ENCODE results near the gene EXOG. TPM values are rescaled to one million over a fixed set of nuclear protein-coding genes. Genes with fewer than 3 reads are reported as not detected.

The EXOG gene
- total RNA-seq, 4 donors from 2014 or later: 3.3 to 10.3 (median 5.3) TPM

DNA sequence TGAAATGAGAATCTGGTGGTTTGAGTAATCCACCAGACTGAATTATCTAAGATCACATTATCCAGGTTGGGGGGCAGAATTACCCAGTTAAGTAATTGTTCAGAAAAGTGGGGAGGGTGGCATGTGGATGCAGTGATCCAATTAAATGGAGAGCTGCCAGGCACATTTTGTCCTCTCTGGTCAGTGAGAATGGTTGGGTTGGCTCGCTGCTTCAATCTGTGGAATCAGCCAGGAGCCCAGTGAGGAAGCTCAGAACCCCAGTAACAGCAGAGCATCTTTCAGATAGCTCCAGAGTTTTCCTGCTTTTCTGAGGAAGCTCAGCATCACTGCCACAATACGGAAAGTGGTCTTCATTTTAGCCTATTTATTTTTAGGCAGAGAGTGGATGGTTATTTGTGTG, 6.4 kb upstream of the EXOG start:
- Histone ChIP-seq H3K27me3 (no peaks in the 10 kb centered on the region), H3K4me3 (no peak overlapping the region), H3K36me3 (no peaks in the 10 kb centered on the region), H3K9me3 (no peaks in the 10 kb centered on the region), H3K27ac (no peak overlapping the region), H3K4me1 (no peaks in the 10 kb centered on the region)
- no peak for DNase-seq
- WGBS, 2 donors: 75 to 95% methylated on average over 2 of the region's 2 CpGs
- intact Hi-C loops (cut with DNase I): no loop called here
- TF ChIP-seq, protein P1, sequence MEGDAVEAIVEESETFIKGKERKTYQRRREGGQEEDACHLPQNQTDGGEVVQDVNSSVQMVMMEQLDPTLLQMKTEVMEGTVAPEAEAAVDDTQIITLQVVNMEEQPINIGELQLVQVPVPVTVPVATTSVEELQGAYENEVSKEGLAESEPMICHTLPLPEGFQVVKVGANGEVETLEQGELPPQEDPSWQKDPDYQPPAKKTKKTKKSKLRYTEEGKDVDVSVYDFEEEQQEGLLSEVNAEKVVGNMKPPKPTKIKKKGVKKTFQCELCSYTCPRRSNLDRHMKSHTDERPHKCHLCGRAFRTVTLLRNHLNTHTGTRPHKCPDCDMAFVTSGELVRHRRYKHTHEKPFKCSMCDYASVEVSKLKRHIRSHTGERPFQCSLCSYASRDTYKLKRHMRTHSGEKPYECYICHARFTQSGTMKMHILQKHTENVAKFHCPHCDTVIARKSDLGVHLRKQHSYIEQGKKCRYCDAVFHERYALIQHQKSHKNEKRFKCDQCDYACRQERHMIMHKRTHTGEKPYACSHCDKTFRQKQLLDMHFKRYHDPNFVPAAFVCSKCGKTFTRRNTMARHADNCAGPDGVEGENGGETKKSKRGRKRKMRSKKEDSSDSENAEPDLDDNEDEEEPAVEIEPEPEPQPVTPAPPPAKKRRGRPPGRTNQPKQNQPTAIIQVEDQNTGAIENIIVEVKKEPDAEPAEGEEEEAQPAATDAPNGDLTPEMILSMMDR (IDR thresholded peaks at IDR 0.05): no peak
- no peak for TF ChIP-seq POLR2A (IDR thresholded peaks at IDR 0.05)

GRCh38 chr3:38490281-38491030, 5.7 kb upstream of the EXOG start:
- Histone ChIP-seq H3K4me1 (no peaks in the 10 kb centered on the region), H3K27me3 (no peaks in the 10 kb centered on the region), H3K9me3 (no peaks in the 10 kb centered on the region), H3K4me3 (no peak overlapping the region), H3K27ac (no peak overlapping the region), H3K36me3 (no peaks in the 10 kb centered on the region)
- WGBS, 2 donors: 82 to 86% methylated on average over 11 of the region's 11 CpGs
- intact Hi-C loops (cut with DNase I): no loop called here
- no peak for DNase-seq
- TF ChIP-seq POLR2A (IDR thresholded peaks at IDR 0.05): no peak
- TF ChIP-seq, protein P1 (IDR thresholded peaks at IDR 0.05): no peak

GRCh38 chr3:38491215-38491614, 4.9 kb upstream of the EXOG start:
- DNase-seq: no peak
- 94 to 97% methylated on average over 6 of the region's 6 CpGs for WGBS, 2 donors
- Histone ChIP-seq H3K4me3 (no peak overlapping the region), H3K27ac (no peak overlapping the region), H3K9me3 (no peaks in the 10 kb centered on the region), H3K27me3 (no peaks in the 10 kb centered on the region), H3K36me3 (no peaks in the 10 kb centered on the region), H3K4me1 (peaks cover 0 to 7% (median 0%) of the 10 kb centered on the region in 3 donors)
- no peak for TF ChIP-seq POLR2A (IDR thresholded peaks at IDR 0.05)
- TF ChIP-seq, protein P1 (IDR thresholded peaks at IDR 0.05): no peak
- intact Hi-C loops (cut with DNase I): no loop called here

GRCh38 chr3:38493031-38493430, 3.1 kb upstream of the EXOG start:
- intact Hi-C loops (cut with DNase I): no loop called here
- H3K4me3 ChIP-seq: no peak overlapping the region
- H3K27ac ChIP-seq: no peak overlapping the region
- H3K9me3 ChIP-seq: no peaks in the 10 kb centered on the region
- WGBS, 2 donors: 29 to 39% methylated on average over 4 of the region's 4 CpGs
- no peak for DNase-seq
- no peaks in the 10 kb centered on the region for H3K36me3 ChIP-seq
- H3K27me3 ChIP-seq: no peaks in the 10 kb centered on the region
- peaks cover 0 to 19% (median 0%) of the 10 kb centered on the region in 3 donors for H3K4me1 ChIP-seq
- no peak for TF ChIP-seq POLR2A (IDR thresholded peaks at IDR 0.05)
- TF ChIP-seq, protein P1 (IDR thresholded peaks at IDR 0.05): no peak

DNA sequence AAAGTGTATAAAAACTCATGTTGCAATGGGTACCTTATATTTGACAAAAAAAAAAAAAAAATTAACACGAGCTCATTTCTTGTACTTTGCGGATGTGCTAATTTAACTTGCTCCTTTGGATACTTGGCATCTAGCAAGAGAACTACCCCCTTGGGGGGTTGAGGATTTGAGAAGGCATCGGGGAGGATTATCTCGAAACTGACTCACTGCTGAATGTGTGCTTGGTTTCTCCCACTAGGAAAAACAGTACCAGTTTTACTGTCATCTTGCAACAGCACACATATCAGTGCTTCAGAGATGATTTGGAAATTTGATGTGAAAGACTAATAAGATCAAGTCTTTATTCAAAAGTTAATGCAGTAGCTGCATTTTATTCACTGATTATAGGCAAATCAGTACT, 891 bp downstream of the EXOG start:
- Histone ChIP-seq H3K27ac (no peak overlapping the region), H3K36me3 (peaks cover 0 to 17% (median 0%) of the 10 kb centered on the region in 3 donors), H3K4me3 (peak overlapping the region; percentile 50 to 94 (median 77)), H3K4me1 (peaks cover 0 to 19% (median 0%) of the 10 kb centered on the region in 3 donors), H3K9me3 (no peaks in the 10 kb centered on the region), H3K27me3 (no peaks in the 10 kb centered on the region)
- intact Hi-C loops (cut with DNase I): no loop called here
- no peak for DNase-seq
- TF ChIP-seq POLR2A (IDR thresholded peaks at IDR 0.05): no peak
- TF ChIP-seq, protein P1 (IDR thresholded peaks at IDR 0.05): no peak
- WGBS, 2 donors: 14 to 23% methylated on average over 4 of the region's 4 CpGs
